ENCODE data around the gene GALNT12. TPM values are rescaled to one million over a fixed set of nuclear protein-coding genes. Genes with fewer than 3 reads are reported as not detected.

Gene GALNT12
- polyA plus RNA-seq, 1 donor (not counting 4 experiments of a cell fraction or from before 2014, with no cell fraction given), result 1.8 TPM

GRCh38 chr9:98804083-98804482, 3.4 kb upstream of the GALNT12 start:
- Histone ChIP-seq H3K79me2 (ENCODE audit: control insufficient read depth, insufficient read depth, low read length) (no peaks in the 10 kb centered on the region), H4K20me1 (ENCODE audit: control insufficient read depth, extremely low read depth, insufficient read depth, low read length) (no peaks in the 10 kb centered on the region), H3K4me1 (ENCODE audit: control insufficient read depth, extremely low read depth, insufficient read depth, low read length) (peaks cover 22% of the 10 kb centered on the region), H3K27me3 (ENCODE audit: control insufficient read depth, extremely low read depth, insufficient read depth, low read length) (no peaks in the 10 kb centered on the region), H3K4me2 (ENCODE audit: control insufficient read depth, extremely low read depth, insufficient read depth, low read depth, low read length) (no peak overlapping the region), H3K4me3 (ENCODE audit: control insufficient read depth in 2 of 3, extremely low read depth in 1 of 3, insufficient read depth in 2 of 3, low read depth in 1 of 3, low read length in 3 of 3) (no peak overlapping the region), H3K9me1 (ENCODE audit: control insufficient read depth, extremely low read depth, insufficient read depth, low read length) (no peaks in the 10 kb centered on the region), H3K27ac (ENCODE audit: control insufficient read depth, insufficient read depth, low read length) (no peak overlapping the region), H3K9ac (ENCODE audit: control insufficient read depth, extremely low read depth, insufficient read depth, low read length) (no peak overlapping the region), H3K9me3 (ENCODE audit: control insufficient read depth, low read depth, low read length) (peaks cover 1% of the 10 kb centered on the region), H2AFZ (ENCODE audit: control insufficient read depth, low read length) (no peak overlapping the region), H3K36me3 (ENCODE audit: control insufficient read depth in 2 of 2, extremely low read depth in 1 of 2, insufficient read depth in 2 of 2, low read length in 2 of 2) (no peaks in the 10 kb centered on the region)
- TF ChIP-seq EZH2 (IDR thresholded peaks at IDR 0.05; ENCODE audit: low read length) (no peak), CTCF (optimal IDR thresholded peaks at IDR 0.05 in 1 of 3, IDR thresholded peaks at IDR 0.05 in 1 of 3, conservative IDR thresholded peaks at IDR 0.05 in 1 of 3; ENCODE audit: extremely low read depth in 1 of 3, insufficient read depth in 2 of 3, low read length in 3 of 3) (no peak)
- DNase-seq (ENCODE audit: low read depth, low spot score), result no peak
- FAIRE-seq, result no peak
- dilution Hi-C loops (cut with MboI; ENCODE audit: extremely low pct_ligation_motif_present, low sequenced_read_pairs), result no loop called here

GRCh38 chr9:98805506-98806272, 1.8 kb upstream of the GALNT12 start:
- TF ChIP-seq CTCF (optimal IDR thresholded peaks at IDR 0.05 in 1 of 3, IDR thresholded peaks at IDR 0.05 in 1 of 3, conservative IDR thresholded peaks at IDR 0.05 in 1 of 3; ENCODE audit: extremely low read depth in 1 of 3, insufficient read depth in 2 of 3, low read length in 3 of 3), result no peak
- H3K9ac ChIP-seq (ENCODE audit: control insufficient read depth, extremely low read depth, insufficient read depth, low read length), result no peak overlapping the region
- H3K27ac ChIP-seq (ENCODE audit: control insufficient read depth, insufficient read depth, low read length), result no peak overlapping the region
- H3K4me3 ChIP-seq (ENCODE audit: control insufficient read depth in 2 of 3, extremely low read depth in 1 of 3, insufficient read depth in 2 of 3, low read depth in 1 of 3, low read length in 3 of 3), result no peak overlapping the region
- H3K9me3 ChIP-seq (ENCODE audit: control insufficient read depth, low read depth, low read length), result no peaks in the 10 kb centered on the region
- dilution Hi-C loops (cut with MboI; ENCODE audit: extremely low pct_ligation_motif_present, low sequenced_read_pairs), result no loop called here
- no peak overlapping the region for H3K4me2 ChIP-seq (ENCODE audit: control insufficient read depth, extremely low read depth, insufficient read depth, low read depth, low read length)
- no peaks in the 10 kb centered on the region for H4K20me1 ChIP-seq (ENCODE audit: control insufficient read depth, extremely low read depth, insufficient read depth, low read length)
- H3K4me1 ChIP-seq (ENCODE audit: control insufficient read depth, extremely low read depth, insufficient read depth, low read length), result peaks cover 31% of the 10 kb centered on the region
- FAIRE-seq, result peak; percentile 69
- no peaks in the 10 kb centered on the region for H3K79me2 ChIP-seq (ENCODE audit: control insufficient read depth, insufficient read depth, low read length)
- DNase-seq (ENCODE audit: low read depth, low spot score), result peak; percentile 35
- H3K36me3 ChIP-seq (ENCODE audit: control insufficient read depth in 2 of 2, extremely low read depth in 1 of 2, insufficient read depth in 2 of 2, low read length in 2 of 2), result no peaks in the 10 kb centered on the region
- no peak overlapping the region for H2AFZ ChIP-seq (ENCODE audit: control insufficient read depth, low read length)
- no peaks in the 10 kb centered on the region for H3K27me3 ChIP-seq (ENCODE audit: control insufficient read depth, extremely low read depth, insufficient read depth, low read length)
- no peaks in the 10 kb centered on the region for H3K9me1 ChIP-seq (ENCODE audit: control insufficient read depth, extremely low read depth, insufficient read depth, low read length)
